CD4-positive, alpha-beta T cell treated with Interleukin-21 for 1 hour (primary cell): ENCODE results near the gene FOXC1.
A peak's percentile ranks its signal among the peaks of the same experiment; 100 is the strongest.

Experiments used
- DNase-seq: peaks from one replicate; pipeline ENCODE4 v3.0.0-alpha.2; 2020

FOXC1 gene

GRCh38 chr6:1584996-1585668 lies 24.6 kb upstream of the FOXC1 start:
- no peak for DNase-seq

- DNase-seq, result no peak
Measured at GRCh38 chr6:1585669-1586049, 24.1 kb upstream of the FOXC1 start.

GRCh38 chr6:1586256-1586655 lies 23.5 kb upstream of the FOXC1 start:
- no peak for DNase-seq

- DNase-seq, result no peak
Measured at GRCh38 chr6:1586861-1587450, 22.8 kb upstream of the FOXC1 start.

- no peak for DNase-seq
Measured at GRCh38 chr6:1587546-1587945, 22.2 kb upstream of the FOXC1 start.

- DNase-seq, result no peak
Measured at GRCh38 chr6:1587977-1588376, 21.7 kb upstream of the FOXC1 start.

- no peak for DNase-seq
Measured at GRCh38 chr6:1589208-1589607, 20.5 kb upstream of the FOXC1 start.

- no peak for DNase-seq
Measured at GRCh38 chr6:1590580-1590979, 19.1 kb upstream of the FOXC1 start.

GRCh38 chr6:1591243-1591642 lies 18.5 kb upstream of the FOXC1 start:
- no peak for DNase-seq

GRCh38 chr6:1591926-1592325 lies 17.8 kb upstream of the FOXC1 start:
- no peak for DNase-seq

GRCh38 chr6:1592852-1593251 lies 16.9 kb upstream of the FOXC1 start:
- DNase-seq, result no peak

GRCh38 chr6:1593286-1593957 lies 16.3 kb upstream of the FOXC1 start:
- no peak for DNase-seq

GRCh38 chr6:1593958-1594314 lies 15.8 kb upstream of the FOXC1 start:
- no peak for DNase-seq

GRCh38 chr6:1594445-1595200 lies 15.1 kb upstream of the FOXC1 start:
- no peak for DNase-seq

- no peak for DNase-seq
Measured at GRCh38 chr6:1595271-1596087, 14.2 kb upstream of the FOXC1 start.

GRCh38 chr6:1596088-1596852 lies 13.4 kb upstream of the FOXC1 start:
- DNase-seq, result peak; percentile 67

GRCh38 chr6:1597121-1597744 lies 12.5 kb upstream of the FOXC1 start:
- DNase-seq, result no peak

GRCh38 chr6:1597924-1598323 lies 11.8 kb upstream of the FOXC1 start:
- DNase-seq, result no peak

GRCh38 chr6:1598433-1598832 lies 11.3 kb upstream of the FOXC1 start:
- no peak for DNase-seq

- no peak for DNase-seq
Measured at GRCh38 chr6:1598886-1599285, 10.8 kb upstream of the FOXC1 start.

- no peak for DNase-seq
Measured at GRCh38 chr6:1599469-1599868, 10.2 kb upstream of the FOXC1 start.
